Stimulated activated CD8-positive, alpha-beta memory T cell treated with anti-CD3 and anti-CD28 coated beads, Interleukin-15, amount 100 ng/mL, for 24 hours (primary cell): Measurements from ENCODE around the gene TH.

Source experiments
- DNase-seq: peaks from one replicate; pipeline ENCODE4 v3.0.0-alpha.2; 2020; ENCODE audit warnings: low read depth

The TH gene

DNA sequence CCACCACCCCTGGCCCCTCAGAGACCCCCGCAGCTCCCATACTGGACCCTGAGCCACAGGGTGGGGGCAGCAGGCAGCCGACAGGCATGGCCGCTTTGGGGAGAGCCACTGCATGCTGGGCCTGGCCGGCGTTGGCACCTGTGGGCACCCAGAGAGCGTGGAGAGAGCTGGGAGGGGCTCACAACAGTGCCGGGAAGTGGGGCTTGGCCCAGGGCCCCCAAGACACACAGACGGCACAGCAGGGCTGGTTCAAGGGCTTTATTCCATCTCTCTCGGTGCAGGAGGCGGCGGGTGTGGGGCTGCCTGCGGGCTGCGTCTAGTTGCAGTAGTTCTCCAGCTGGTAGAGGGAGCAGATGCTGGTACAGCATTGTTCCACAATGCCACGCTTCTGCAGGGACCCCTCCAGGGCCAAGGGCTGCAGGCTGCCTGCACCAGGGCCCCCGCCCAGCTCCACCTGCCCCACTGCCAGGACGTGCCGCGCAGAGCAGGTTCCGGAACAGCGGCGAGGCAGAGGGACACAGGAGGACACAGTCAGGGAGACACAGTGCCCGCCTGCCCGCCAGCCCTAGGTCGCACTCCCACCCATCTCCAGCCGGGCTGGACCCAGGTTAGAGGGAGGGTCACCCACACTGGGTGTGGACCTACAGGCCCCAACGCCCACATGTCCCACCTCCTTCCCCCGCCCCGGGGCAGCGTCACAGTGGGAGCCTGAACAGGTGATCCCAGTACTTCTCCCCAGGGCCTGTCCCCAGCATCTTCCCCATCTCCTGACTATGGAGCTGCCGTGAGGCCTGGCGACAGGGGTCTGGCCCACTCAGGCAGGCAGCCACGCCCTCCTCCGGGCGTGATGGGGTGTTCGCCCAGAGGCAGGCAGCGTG lies 11.8 kb downstream of the TH start:
- no peak for DNase-seq

DNA sequence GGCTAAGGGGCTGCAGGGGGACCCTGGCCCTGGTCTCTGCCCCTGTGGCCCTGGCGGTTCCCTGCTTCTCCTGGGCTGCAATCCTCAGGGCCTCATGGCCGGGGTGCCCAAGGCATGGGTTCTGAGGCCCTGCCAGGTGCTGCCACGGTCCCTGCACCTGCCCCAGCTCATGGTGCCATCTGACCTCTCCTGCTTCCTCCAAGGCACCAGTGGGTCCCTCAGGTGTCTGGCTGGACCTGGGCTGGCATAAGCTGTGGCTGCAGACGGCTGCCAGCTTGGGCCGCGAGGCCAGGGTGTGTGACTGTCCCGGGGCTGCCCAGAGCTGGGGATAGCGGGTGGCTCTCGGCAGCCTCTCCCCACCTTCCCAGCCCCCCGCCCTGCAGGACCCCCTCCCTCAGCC lies 12.6 kb downstream of the TH start:
- no peak for DNase-seq

DNA sequence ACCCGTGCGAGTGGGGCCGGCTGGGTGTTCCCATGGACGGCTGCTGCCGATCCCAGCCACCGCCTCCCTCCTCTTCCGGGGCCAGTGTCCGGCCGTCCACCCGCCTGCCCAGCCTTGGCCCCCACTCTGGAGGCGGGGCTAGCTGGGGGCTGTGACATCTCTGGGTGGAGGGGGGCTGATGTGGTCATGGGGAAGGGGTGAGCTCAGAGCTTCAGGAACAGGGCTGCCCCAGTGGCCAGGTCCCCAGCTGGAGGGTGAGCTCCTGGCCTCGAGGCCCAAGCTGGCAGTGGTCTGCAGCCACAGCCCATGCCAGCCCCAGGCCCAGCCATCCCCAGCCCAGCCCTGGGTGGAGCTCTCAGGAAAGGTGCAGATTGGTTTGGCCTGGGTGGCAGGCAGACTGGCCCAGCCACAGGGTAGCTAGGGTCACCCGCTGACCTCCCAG lies 13.3 kb downstream of the TH start:
- no peak for DNase-seq

GRCh38 chr11:2157294-2158040 lies 14.1 kb downstream of the TH start:
- no peak for DNase-seq

DNA sequence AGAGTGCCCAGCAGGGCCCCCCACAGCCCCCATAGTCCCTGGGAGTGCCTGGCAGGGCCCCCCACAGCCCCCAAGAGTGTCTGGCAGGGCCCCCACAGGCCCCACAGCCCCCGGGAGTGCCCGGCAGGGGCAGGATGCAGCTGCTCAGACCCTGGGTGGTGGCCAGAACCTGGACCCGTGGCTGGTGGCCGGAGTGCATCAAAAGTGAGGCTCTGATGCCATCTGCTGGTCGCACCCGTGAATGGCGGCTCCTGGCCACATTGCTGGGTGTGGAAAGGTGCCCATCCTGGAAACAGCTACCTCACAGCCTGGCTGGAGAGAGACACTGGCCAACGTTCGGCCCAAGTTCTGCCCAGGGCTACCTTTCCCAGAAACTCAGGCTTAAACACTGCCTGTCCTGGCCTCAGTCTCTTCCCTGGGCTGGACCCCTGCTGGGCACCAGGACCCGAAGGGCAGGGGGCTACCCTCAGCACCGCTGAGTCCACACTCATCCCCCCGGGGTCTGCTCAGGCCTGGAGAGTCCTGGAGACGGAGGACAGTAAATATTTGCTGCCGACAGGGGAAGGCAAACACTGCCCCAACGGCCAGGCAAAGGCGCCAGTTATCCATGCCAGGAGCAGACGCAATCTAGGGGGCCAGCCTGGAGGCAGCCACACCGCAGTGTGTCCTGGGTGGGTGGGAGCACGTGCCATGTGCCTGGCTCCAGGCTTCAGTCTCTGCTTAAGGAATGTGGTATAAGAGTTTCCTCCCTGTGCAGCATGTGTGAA lies 15.0 kb downstream of the TH start:
- peak; percentile 30 for DNase-seq

GRCh38 chr11:2155511-2155910 lies 16.1 kb downstream of the TH start:
- no peak for DNase-seq

DNA sequence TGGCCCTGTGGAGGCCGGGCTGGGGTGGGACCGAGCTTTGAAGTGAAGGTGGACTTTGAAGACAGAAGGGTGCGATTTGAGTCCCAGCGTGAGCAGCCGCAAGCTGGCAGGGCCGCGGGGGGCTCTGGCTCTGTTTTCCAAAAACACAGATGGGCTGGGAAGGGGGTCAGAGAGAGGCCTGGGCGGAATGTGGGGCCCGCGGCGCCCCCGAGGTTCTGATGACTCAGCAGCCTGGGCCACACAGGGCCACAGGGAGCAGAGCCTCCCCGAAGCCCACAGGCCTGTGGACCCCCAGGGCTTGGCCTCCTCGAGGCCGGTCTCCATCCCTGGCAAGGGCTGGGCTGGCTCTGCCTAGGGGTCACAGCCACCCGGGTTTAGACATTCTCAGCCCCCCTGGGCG lies 16.7 kb downstream of the TH start:
- no peak for DNase-seq

DNA sequence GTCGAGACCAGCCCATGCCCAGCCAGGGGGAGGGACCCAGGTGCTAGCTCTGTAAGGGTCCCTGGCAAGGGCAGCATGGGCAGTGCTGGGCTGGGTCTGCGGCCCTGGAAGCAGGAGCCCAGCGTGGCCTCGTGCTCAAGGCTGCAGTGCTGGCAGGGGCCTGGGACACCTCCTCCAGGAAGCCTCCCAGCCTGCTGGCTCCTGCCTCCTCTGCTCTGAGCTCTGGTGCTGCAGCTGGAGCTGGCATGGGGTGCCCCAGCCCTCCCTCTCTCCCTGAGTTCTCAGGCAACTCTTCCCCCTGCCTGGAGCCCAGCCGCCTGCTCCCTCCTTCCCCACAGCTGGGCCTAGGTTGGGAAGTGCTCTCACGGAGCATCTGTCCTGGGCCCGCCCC lies 17.4 kb downstream of the TH start:
- no peak for DNase-seq

GRCh38 chr11:2153581-2154194 lies 17.9 kb downstream of the TH start:
- DNase-seq, result no peak

DNA sequence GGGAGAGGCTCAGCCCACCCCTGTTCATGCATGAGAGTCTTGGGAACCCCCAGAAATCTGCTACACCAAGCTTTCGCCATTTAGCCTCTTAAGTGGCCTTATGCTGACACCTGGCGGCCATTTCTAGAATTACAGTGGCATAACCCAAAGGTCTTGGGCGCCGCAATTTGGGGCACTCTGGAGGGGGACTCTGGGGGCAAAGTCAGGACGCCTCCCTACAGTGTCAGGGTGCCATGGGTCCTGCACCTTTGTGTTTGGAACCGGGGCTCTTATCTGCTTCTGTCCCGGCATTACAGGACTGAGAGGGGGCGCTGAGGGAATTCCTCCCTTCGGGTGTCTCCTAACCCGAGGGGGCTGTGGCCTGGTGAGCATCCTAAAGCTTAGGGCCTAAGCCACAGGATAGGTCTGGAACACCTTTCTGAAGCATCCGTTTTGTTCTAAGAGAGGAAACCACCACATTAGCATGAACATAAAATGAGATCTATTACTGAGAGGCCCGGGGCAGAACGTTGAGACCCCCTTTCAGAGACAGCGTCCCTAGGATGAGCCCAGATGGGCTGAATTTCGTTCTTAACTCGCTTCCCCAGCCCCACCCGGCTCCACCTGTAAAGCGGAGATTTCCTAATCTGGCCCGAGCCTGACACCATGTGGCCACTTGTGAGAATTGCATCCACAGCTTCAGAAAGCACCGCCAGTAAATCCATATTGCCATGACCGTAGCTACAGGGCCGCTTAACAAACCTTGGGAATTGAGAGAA lies 19.9 kb downstream of the TH start:
- peak; percentile 58 for DNase-seq

GRCh38 chr11:2149864-2150847 lies 21.5 kb downstream of the TH start:
- no peak for DNase-seq

GRCh38 chr11:2149460-2149859 lies 22.2 kb downstream of the TH start:
- DNase-seq, result no peak

- DNase-seq, result no peak
Measured at GRCh38 chr11:2148595-2148994, 23.0 kb downstream of the TH start.

DNA sequence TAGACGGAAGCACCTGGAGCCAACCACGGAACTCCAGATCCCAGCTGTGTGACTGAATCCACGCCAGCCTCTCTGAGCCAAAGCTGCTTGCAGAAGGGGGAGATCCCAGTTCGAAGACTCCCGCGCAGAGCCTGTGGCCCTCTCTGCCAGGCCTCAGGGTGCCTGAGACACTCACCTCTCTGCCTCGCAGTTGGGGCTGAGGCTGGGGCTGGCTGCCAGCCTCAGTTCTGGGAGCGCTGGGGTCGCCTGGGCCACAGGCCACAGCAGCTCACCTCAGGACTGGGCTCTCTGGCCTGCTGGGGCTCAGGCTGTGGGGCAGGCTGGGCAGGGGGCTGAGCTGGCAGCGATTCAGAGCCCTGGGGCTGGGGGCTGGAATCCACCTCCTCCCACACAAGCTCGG lies 24.2 kb downstream of the TH start:
- DNase-seq, result no peak

GRCh38 chr11:2146051-2146450 lies 25.6 kb downstream of the TH start:
- no peak for DNase-seq

- DNase-seq, result no peak
Measured at GRCh38 chr11:2144544-2145248, 26.9 kb downstream of the TH start.

GRCh38 chr11:2143799-2144543 lies 27.6 kb downstream of the TH start:
- no peak for DNase-seq

- no peak for DNase-seq
Measured at GRCh38 chr11:2143477-2143798, 28.2 kb downstream of the TH start.

GRCh38 chr11:2142762-2143202 lies 28.8 kb downstream of the TH start:
- no peak for DNase-seq
